Ovary (tissue), 3 donors: Measurements from ENCODE around the gene KCMF1.

Experiments used
- EP300 ChIP-seq: sonication (generic); formaldehyde crosslinking; IDR thresholded peaks from one replicate; pipeline ENCODE4 v1.6.1; 2017; ENCODE audit warnings: antibody characterized with exemption
- POLR2A ChIP-seq: fragments of 450-650 bp; IDR thresholded peaks from one replicate; pipeline ENCODE4 v1.6.1; 2017; ENCODE audit warnings: antibody characterized with exemption, mild to moderate bottlenecking, moderate library complexity
- TF ChIP-seq, protein P1 (sequence below), 3 donors: fragments of 450-650 bp in 2 of 3; fragments of 200-600 bp in 1 of 3; IDR thresholded peaks; one replicate each; pipeline versions ENCODE4 v1.5.1 to v1.8.0; 2016 to 2022; ENCODE audit warnings: antibody characterized with exemption in 3 of 3, mild to moderate bottlenecking in 1 of 3
- donor health status: DM: no; HTN: no; CAD: no.

DNA sequence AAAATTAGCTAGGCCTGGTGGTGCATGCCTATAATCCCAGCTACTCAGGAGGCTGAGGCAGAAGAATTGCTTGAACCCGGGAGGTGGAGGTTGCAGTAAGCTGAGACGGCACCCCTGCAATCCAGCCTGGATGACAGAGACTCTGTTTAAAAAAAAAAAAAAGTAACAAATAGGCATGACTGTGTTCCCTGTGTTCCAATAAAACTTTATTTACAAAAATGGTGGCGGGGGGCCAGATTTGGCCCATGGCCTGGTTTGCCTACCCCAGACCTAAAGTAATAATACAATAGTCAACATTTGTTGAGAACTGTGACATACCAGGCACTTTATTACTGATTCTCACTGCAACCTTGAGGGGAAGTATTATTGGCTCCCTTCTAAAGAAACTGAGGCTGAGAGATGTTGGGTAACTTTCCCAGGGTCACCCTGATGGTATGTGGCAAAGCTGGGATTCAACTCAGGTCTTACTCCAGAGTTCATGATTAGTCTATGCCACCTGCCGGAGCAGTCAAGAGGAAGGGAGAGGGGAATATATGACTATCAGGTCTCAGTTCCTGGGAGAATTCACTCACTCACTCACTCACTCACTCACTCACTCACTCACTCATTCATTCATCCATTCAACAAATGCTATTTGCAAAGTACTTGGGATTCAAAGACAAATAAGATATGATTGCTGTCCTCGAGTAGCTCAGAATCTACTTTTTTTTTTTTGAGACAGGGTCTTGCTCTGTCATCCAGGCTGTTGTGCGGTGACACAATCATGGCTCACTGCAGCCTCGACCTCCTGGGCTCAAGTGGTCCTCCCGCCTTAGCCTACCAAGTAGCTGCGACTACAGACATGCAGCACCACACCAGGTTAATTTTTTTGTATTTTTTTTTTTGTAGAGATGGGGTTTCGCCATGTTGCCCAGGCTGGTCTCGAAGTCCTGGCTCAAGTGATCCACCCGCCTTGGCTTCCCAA is 14.3 kb upstream of the KCMF1 start:
- TF ChIP-seq, protein P1, sequence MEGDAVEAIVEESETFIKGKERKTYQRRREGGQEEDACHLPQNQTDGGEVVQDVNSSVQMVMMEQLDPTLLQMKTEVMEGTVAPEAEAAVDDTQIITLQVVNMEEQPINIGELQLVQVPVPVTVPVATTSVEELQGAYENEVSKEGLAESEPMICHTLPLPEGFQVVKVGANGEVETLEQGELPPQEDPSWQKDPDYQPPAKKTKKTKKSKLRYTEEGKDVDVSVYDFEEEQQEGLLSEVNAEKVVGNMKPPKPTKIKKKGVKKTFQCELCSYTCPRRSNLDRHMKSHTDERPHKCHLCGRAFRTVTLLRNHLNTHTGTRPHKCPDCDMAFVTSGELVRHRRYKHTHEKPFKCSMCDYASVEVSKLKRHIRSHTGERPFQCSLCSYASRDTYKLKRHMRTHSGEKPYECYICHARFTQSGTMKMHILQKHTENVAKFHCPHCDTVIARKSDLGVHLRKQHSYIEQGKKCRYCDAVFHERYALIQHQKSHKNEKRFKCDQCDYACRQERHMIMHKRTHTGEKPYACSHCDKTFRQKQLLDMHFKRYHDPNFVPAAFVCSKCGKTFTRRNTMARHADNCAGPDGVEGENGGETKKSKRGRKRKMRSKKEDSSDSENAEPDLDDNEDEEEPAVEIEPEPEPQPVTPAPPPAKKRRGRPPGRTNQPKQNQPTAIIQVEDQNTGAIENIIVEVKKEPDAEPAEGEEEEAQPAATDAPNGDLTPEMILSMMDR (IDR thresholded peaks at IDR 0.05), result no peak
- no peak for TF ChIP-seq POLR2A
- TF ChIP-seq EP300, result no peak
